Activated CD4-positive, alpha-beta T cell treated with anti-CD3 and anti-CD28 coated beads, Interleukin-2, amount 10 ng/mL, durations not matched to agents 7 days and 5 days (primary cell): ENCODE results near the gene MFRP. TPM values are rescaled to one million over a fixed set of nuclear protein-coding genes. Genes with fewer than 3 reads are reported as not detected.
A peak's percentile ranks its signal among the peaks of the same experiment; 100 is the strongest.

Source experiments
- CTCF ChIA-PET: fragments of 350-600 bp; sonication (Branson Sonifier 250); formaldehyde crosslinking; loops from one replicate; lab custom pipeline; 2021; ENCODE audit warnings: antibody characterized with exemption; lab: Charles Lee
- POLR2A ChIA-PET: fragments of 350-600 bp; sonication (Branson Sonifier 250); formaldehyde crosslinking; loops from one replicate; lab custom pipeline; 2021; ENCODE audit warnings: antibody characterized with exemption; lab: Charles Lee
- DNase-seq: peaks from one replicate; pipeline ENCODE4 v3.0.0-alpha.2; 2020
- H3K27ac Mint-ChIP-seq: one replicate; pipeline ENCODE4 v1.8.0; 2021; ENCODE audit warnings: mild to moderate bottlenecking, moderate library complexity, mixed read lengths
- H3K27me3 Mint-ChIP-seq: one replicate; pipeline ENCODE4 v1.8.0; 2021; ENCODE audit warnings: mixed read lengths
- H3K36me3 Mint-ChIP-seq: one replicate; pipeline ENCODE4 v1.8.0; 2021; ENCODE audit warnings: low read depth, mixed read lengths
- H3K4me1 Mint-ChIP-seq: one replicate; pipeline ENCODE4 v1.8.0; 2021; ENCODE audit warnings: mixed read lengths
- H3K4me3 Mint-ChIP-seq: one replicate; pipeline ENCODE4 v1.8.0; 2021; ENCODE audit warnings: mild to moderate bottlenecking, moderate library complexity, mixed read lengths
- H3K9me3 Mint-ChIP-seq: one replicate; pipeline ENCODE4 v1.8.0; 2021; ENCODE audit warnings: mixed read lengths
- total RNA-seq, 2 experiments: library from RNA; stranded (reverse); gene quantifications; one replicate each; pipeline ENCODE4 v1.2.3, GENCODE V29; 2021

MFRP gene
- total RNA-seq, 2 experiments from 2014 or later: not detected

DNA sequence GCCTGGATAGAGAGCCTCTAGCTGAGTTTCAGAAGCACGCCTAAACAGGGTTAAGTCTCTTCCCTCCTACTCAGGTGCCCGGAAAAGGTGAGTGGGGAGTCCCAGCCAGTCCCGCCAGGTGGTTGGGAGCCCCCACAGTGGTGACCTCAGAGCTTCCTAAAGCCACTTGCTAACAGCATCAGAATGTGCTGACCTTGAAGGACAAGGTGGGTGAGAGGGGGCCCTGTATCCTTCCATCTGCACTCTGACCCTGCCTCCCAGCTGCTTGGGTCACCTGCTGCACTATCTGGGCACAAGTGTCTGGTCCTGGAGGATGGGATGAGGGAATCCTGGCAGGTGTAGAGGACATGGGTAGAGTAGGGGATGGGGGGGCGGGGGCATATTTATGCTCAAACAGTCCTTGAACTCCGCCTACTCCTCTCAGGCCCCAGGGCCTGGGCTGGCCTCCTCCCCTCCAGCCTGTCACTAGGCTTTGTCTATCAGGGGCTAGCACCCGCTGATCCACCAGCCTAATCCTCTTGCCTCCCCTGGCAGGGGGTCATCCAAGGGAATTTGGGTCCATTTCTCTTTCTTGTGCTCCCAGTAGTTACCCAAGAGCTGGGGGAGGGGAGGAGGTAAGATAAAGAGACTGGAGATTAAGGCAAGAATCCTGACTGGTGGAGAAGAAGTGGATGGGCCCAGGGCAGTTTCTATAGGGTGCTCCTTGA lies 31.6 kb upstream of the MFRP start:
- CTCF ChIA-PET: interaction anchor here (0.6 to 2.1 kb wide), 3 partner anchors 9 to 74 kb away, joined by 4 to 11 read pairs (median 5); no protein-coding TSS in a partner anchor
- no peaks in the 10 kb centered on the region for H3K9me3 Mint-ChIP-seq
- H3K27me3 Mint-ChIP-seq: peaks cover 6% of the 10 kb centered on the region
- peaks cover 17% of the 10 kb centered on the region for H3K4me1 Mint-ChIP-seq
- DNase-seq: no peak
- POLR2A ChIA-PET: no interaction called here
- H3K4me3 Mint-ChIP-seq: no peak overlapping the region
- no peak overlapping the region for H3K27ac Mint-ChIP-seq
- H3K36me3 Mint-ChIP-seq: no peaks in the 10 kb centered on the region

GRCh38 chr11:119377112-119377901 lies 30.8 kb upstream of the MFRP start:
- Mint-ChIP-seq H3K27ac (no peak overlapping the region), H3K9me3 (no peaks in the 10 kb centered on the region), H3K27me3 (peaks cover 6% of the 10 kb centered on the region), H3K36me3 (no peaks in the 10 kb centered on the region), H3K4me1 (peaks cover 17% of the 10 kb centered on the region), H3K4me3 (no peak overlapping the region)
- CTCF ChIA-PET: interaction anchor here (0.5 to 11.3 kb wide), 7 partner anchors 9 to 388 kb away, joined by 4 to 99 read pairs (median 5); no protein-coding TSS in a partner anchor
- POLR2A ChIA-PET: no interaction called here
- DNase-seq: no peak

GRCh38 chr11:119376197-119376847 lies 29.8 kb upstream of the MFRP start:
- Mint-ChIP-seq H3K4me3 (no peak overlapping the region), H3K36me3 (no peaks in the 10 kb centered on the region), H3K27ac (no peak overlapping the region), H3K9me3 (no peaks in the 10 kb centered on the region), H3K4me1 (peaks cover 17% of the 10 kb centered on the region), H3K27me3 (peaks cover 2% of the 10 kb centered on the region)
- ChIA-PET CTCF (interaction anchor here (0.5 to 11.3 kb wide), 6 partner anchors 8 to 387 kb away, joined by 3 to 99 read pairs (median 4); no protein-coding TSS in a partner anchor), POLR2A (no interaction called here)
- no peak for DNase-seq

DNA sequence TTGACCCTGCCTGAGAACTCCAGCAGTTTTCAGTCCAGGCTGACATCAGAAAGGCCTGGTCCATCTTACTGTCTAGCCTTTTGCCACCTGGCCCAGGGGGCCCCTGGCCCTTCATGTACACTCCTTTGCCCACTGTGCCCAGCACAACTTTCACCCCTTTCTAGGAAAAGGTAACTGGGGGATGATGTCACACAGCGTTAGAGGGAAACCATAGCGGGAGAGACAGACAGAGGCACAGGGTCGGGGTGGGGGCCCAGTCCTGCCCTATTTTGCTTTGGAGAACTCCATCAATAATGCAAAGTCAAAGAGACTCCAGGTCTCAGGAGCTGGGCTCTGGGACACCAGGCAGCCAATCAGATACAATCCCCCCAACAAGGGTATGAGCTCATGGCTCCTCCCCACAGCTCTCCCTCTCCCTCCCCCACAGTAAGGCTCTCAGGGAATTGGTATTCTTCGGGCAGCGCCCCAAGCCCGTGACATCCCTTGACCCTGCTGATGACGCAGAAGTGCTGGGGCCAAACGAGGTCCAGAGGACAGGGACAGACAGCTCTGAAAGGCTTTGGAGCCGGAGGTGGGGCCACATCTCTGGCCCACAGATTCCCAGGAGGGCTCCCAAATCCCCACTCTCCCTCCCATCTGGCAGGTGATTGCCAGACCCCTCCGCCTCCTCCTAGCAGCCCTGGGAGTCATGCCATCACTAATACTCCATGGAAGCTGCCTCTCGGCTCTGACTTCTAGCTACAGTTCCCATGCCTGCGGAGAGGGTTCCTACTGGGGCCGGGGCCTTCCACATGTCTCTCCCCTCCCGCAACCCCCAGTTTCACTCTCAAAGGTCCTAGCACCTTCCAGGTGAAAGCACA lies 29.1 kb upstream of the MFRP start:
- DNase-seq: no peak
- H3K9me3 Mint-ChIP-seq: no peaks in the 10 kb centered on the region
- H3K36me3 Mint-ChIP-seq: no peaks in the 10 kb centered on the region
- H3K27ac Mint-ChIP-seq: no peak overlapping the region
- ChIA-PET CTCF (interaction anchor here (0.8 to 11.3 kb wide), 8 partner anchors 8 to 99 kb away, joined by 3 to 99 read pairs (median 4); no protein-coding TSS in a partner anchor), POLR2A (no interaction called here)
- H3K4me3 Mint-ChIP-seq: no peak overlapping the region
- H3K4me1 Mint-ChIP-seq: peaks cover 10% of the 10 kb centered on the region
- H3K27me3 Mint-ChIP-seq: peaks cover 2% of the 10 kb centered on the region

DNA sequence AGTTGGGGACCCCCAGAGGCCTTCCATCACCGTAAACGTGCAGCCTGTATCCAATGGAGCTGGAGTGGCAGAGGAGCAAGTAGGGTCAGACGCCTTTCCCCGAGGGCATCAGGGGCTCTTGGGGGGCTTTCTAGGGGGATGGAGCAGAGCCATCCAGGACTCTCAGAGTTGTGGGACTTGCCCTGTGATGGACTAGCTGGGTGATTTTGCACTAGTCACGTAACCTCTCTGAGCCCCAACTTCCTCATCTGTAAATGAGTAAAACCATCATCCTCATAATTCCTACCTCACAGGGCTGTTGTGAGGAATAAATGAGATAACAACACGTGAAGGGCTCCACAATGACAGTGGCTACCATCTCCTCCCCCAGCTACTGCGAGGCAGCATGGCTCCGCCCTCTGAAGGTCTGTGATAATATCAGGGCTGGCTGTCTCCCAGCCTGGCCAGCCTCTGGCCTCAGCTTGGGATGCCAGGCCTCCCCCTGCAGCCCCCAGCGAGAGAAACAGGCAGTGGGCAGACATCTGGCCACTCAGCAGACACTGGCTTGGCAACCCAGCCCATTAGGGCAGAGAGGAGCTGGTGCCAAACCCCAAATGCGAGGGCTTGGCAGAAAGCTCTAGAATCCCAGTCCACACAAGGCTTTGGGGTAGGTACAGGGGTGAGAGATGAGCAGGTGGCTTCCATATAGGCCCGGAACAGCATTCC lies 28.3 kb upstream of the MFRP start:
- Mint-ChIP-seq H3K4me1 (peaks cover 10% of the 10 kb centered on the region), H3K27me3 (peaks cover 2% of the 10 kb centered on the region)

GRCh38 chr11:119373921-119374631 lies 27.6 kb upstream of the MFRP start:
- Mint-ChIP-seq H3K4me3 (no peak overlapping the region), H3K4me1 (peaks cover 10% of the 10 kb centered on the region), H3K27ac (no peak overlapping the region), H3K36me3 (no peaks in the 10 kb centered on the region), H3K9me3 (no peaks in the 10 kb centered on the region), H3K27me3 (peaks cover under 1% of the 10 kb centered on the region)
- peak; percentile 34 for DNase-seq
- ChIA-PET POLR2A (no interaction called here), CTCF (interaction anchor here (1.0 to 11.3 kb wide), 8 partner anchors 9 to 101 kb away, joined by 3 to 99 read pairs (median 4); no protein-coding TSS in a partner anchor)

More for the DNA sequence above, 28.3 kb upstream of the MFRP start:
- no peak overlapping the region for H3K4me3 Mint-ChIP-seq
- no peaks in the 10 kb centered on the region for H3K9me3 Mint-ChIP-seq
- POLR2A ChIA-PET: no interaction called here
- no peak for DNase-seq
- H3K27ac Mint-ChIP-seq: no peak overlapping the region
- no peaks in the 10 kb centered on the region for H3K36me3 Mint-ChIP-seq
- CTCF ChIA-PET: interaction anchor here (0.8 to 11.3 kb wide), 7 partner anchors 8 to 100 kb away, joined by 3 to 99 read pairs (median 5); no protein-coding TSS in a partner anchor

DNA sequence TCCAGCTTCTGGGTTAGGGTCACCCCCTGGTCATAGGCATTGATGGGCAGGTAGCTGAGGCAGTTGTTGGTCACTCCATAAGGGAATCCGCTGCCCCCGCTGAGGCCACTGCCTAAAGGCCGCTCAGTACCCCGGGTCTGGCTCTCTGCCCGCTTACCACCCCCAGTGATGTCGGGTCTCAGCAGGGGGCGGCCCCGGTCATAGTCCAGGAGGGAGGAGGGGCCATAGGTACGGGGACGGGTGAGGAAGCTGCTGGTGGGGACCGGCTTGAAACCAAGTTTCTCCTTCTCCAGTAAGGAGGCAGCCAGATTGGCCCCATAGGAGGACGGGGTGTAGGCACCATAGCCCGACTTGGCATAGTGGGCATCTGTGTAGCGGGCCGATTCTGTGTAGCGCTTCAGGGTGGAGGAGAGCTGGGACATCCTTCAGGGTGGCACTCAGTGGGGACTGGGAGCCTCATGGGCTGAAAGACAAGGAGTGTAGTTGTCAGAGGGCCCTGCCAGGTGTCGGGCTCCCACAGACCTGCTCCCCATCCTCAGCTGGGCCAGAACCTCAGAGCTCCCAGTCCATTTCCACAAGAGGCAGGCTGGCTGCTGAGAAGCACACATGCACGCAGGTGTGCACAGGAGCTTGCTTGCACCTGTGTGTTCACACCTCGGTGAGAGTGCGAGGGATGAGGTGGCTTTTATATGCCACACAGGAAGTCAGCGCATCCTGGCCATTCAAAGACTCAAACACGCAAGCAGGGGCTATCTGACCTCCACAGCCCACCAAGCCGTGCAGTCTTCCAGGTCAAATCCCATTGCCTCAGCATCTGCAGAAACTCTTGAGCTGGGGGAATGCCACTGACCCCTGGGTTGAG lies 26.8 kb upstream of the MFRP start:
- ChIA-PET POLR2A (no interaction called here), CTCF (interaction anchor here (1.0 to 11.3 kb wide), 9 partner anchors 8 to 101 kb away, joined by 3 to 99 read pairs (median 5); partner anchors contain the start of gene USP2)
- peaks cover 10% of the 10 kb centered on the region for H3K4me1 Mint-ChIP-seq
- H3K9me3 Mint-ChIP-seq: no peaks in the 10 kb centered on the region
- H3K27me3 Mint-ChIP-seq: no peaks in the 10 kb centered on the region
- DNase-seq: no peak
- H3K27ac Mint-ChIP-seq: no peak overlapping the region
- H3K36me3 Mint-ChIP-seq: no peaks in the 10 kb centered on the region
- H3K4me3 Mint-ChIP-seq: no peak overlapping the region

DNA sequence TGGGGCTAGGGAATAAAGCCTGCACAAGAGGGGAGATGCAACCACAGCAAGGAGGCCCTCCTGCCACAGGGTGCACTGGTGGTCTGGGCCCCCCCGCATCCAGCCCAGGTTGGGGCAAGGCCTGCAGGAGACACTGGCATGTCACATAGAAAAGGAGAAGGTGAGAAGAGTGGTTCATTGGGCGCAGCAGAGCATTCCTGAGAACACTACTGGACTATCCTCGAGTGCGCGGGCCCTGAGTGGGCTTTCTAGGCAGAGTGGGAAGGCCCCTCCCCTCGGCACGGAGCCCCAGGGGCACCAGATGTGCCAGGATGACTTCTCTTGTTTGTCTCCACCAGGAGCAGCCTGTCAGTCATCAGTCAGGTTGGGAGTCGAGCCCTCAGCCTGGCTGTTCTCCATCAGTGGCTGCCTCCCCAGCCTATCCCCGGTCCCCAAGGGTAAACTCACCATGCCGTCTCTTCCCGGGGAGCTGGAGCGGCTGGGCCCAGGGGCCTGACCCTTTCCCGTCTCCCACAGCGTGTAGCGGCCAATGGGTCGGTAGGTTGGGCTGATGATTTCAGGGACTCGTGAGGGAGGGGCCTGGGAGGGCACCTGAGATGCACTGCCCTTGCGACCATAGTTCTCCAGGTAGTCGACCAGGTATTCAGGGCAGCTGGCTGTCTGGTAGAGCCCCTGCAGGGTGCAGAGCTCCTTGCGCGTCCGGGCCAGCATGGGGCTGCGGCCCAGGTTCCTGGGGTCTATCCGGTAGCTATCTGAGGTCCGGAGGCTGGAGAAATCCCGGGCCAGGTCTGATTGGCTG lies 26.0 kb upstream of the MFRP start:
- Mint-ChIP-seq H3K27me3 (no peaks in the 10 kb centered on the region), H3K36me3 (no peaks in the 10 kb centered on the region), H3K4me3 (no peak overlapping the region), H3K9me3 (no peaks in the 10 kb centered on the region), H3K4me1 (peaks cover 10% of the 10 kb centered on the region), H3K27ac (no peak overlapping the region)
- CTCF ChIA-PET: interaction anchor here (1.4 to 11.3 kb wide), 4 partner anchors 8 to 49 kb away, joined by 3 to 99 read pairs (median 6); partner anchors contain the start of gene USP2
- no peak for DNase-seq
- POLR2A ChIA-PET: no interaction called here

DNA sequence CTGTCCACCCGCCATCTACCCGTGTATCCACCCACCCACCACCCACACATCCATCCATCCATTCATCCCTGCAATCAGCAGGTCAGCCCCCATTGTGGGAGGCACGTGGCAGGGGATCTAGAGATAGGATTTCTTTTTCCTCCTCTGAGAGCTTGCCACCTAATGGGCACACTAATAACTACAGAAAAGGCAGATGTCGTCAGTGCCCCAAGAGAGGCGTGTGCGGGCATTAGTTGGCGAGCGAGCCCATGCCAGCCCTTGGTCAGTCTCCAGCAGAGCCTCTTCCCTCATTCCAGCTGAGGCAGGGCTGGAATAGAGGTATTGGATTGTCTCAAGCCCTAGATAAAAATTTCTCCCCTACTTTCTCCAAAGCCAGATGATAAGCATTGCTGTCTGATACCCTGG lies 25.3 kb upstream of the MFRP start:
- Mint-ChIP-seq H3K36me3 (no peaks in the 10 kb centered on the region), H3K4me1 (peaks cover 10% of the 10 kb centered on the region), H3K4me3 (no peak overlapping the region), H3K27ac (no peak overlapping the region), H3K9me3 (no peaks in the 10 kb centered on the region), H3K27me3 (peaks cover 3% of the 10 kb centered on the region)
- CTCF ChIA-PET: interaction anchor here (0.8 to 11.3 kb wide), 2 partner anchors 9 to 15 kb away, joined by 4 to 99 read pairs; partner anchors contain the start of gene USP2
- DNase-seq: no peak
- POLR2A ChIA-PET: no interaction called here
